K562 (cell line): ENCODE data around the gene RERE. TPM values are rescaled to one million over a fixed set of nuclear protein-coding genes. Genes with fewer than 3 reads are reported as not detected.

Source experiments
- ATAC-seq: fragments of 200-7000 bp; cut with Tn5 transposase; 3 replicates; pipeline ENCODE4 v1.9.1; 2020; ENCODE audit warnings: moderate library complexity
- BruUV-seq: library from RNA; stranded (reverse); fragments of 400-500 nt; replicated peaks from 2 replicates; lab custom pipeline; 2021; lab: Mats Ljungman, UMichigan
- CTCF ChIA-PET: fragments of 300-600 bp; formaldehyde crosslinking; extraction: SDS; loops from one replicate; lab custom pipeline; 2021; ENCODE audit warnings: low intra/inter-chr PET ratio; lab: Yijun Ruan, JAX
- POLR2A ChIA-PET: fragments of 300-600, 350-650 bp; sonication (Branson Sonifier 250); formaldehyde crosslinking; extraction: SDS; loops from one replicate; lab custom pipeline; 2021; ENCODE audit warnings: antibody characterized with exemption, inconsistent platforms; lab: Yijun Ruan, JAX
- DNase-seq, 4 experiments: peaks; one replicate each; pipeline versions ENCODE4 v3.0.0 to v3.0.0-alpha.2; 2011 to 2018; ENCODE audit warnings: low spot score in 3 of 4, mixed read lengths in 3 of 4; ENCODE audit errors: extremely low read depth in 1 of 4
- FAIRE-seq: peaks from 2 replicates; lab custom pipeline; 2011; peaks lifted over from hg19 to GRCh38; lab: Jason Lieb, UNC
- H2AFZ ChIP-seq: 2 replicates; pipeline ENCODE4 v1.6.0; 2011; ENCODE audit warnings: low read depth, low read length, control low read depth, inconsistent platforms
- H3K27ac ChIP-seq: fragments of 200-600 bp; 3 replicates; pipeline ENCODE4 v1.8.0; 2011; ENCODE audit warnings: low read depth, mild to moderate bottlenecking, control low read depth, inconsistent platforms, low read length, moderate library complexity, mixed read lengths; ENCODE audit errors: extremely low read depth
- H3K27me3 ChIP-seq, 2 experiments: fragments of 300-600 bp in 1 of 2; 2 replicates in 1 of 2; 3 replicates in 1 of 2; pipeline versions ENCODE4 v1.6.0 to v1.8.0; 2011; ENCODE audit warnings: inconsistent platforms in 2 of 2, low read length in 2 of 2, mild to moderate bottlenecking in 1 of 2, mixed read lengths in 1 of 2, moderate library complexity in 1 of 2; ENCODE audit not compliant: control insufficient read depth in 2 of 2, insufficient read depth in 2 of 2
- H3K36me3 ChIP-seq: fragments of 300-600 bp; 3 replicates; pipeline ENCODE4 v1.8.0; 2011; ENCODE audit warnings: mild to moderate bottlenecking, low read length, inconsistent platforms; ENCODE audit not compliant: control insufficient read depth, insufficient read depth
- H3K4me1 ChIP-seq, 2 experiments: fragments of 200-600 bp in 1 of 2; replicated peaks in 1 of 2; 2 replicates in 1 of 2; 3 replicates in 1 of 2; pipeline versions ENCODE4 v1.5.1 to v1.8.0; 2011; ENCODE audit warnings: inconsistent platforms in 2 of 2, low read length in 2 of 2, mild to moderate bottlenecking in 1 of 2, mixed read lengths in 1 of 2, moderate library complexity in 1 of 2; ENCODE audit not compliant: control insufficient read depth in 2 of 2, insufficient read depth in 2 of 2
- H3K4me2 ChIP-seq: 2 replicates; pipeline ENCODE4 v1.6.1; 2011; ENCODE audit warnings: low read length, control low read depth, inconsistent platforms, mixed read lengths; ENCODE audit not compliant: insufficient read depth
- H3K4me3 ChIP-seq: fragments of 200-600 bp; sonication (generic), shearing (Covaris generic); 2 replicates; pipeline ENCODE4 v1.5.1; 2016; ENCODE audit warnings: control low read depth, inconsistent platforms
- H3K79me2 ChIP-seq: fragments of 200-600 bp; 3 replicates; pipeline ENCODE4 v1.8.0; 2011; ENCODE audit warnings: low read length, inconsistent platforms; ENCODE audit not compliant: control insufficient read depth, insufficient read depth
- H3K9ac ChIP-seq, 2 experiments: 2 replicates each; pipeline versions ENCODE4 v1.6.0 to v1.6.1; 2011; ENCODE audit warnings: low read depth in 2 of 2, low read length in 2 of 2, control low read depth in 1 of 2, inconsistent platforms in 1 of 2, mild to moderate bottlenecking in 1 of 2, mixed read lengths in 1 of 2; ENCODE audit not compliant: insufficient read depth in 1 of 2
- H3K9me1 ChIP-seq: one replicate; pipeline ENCODE4 v1.6.0; 2011; ENCODE audit warnings: inconsistent platforms, mild to moderate bottlenecking, low read length, moderate library complexity; ENCODE audit not compliant: control insufficient read depth, insufficient read depth
- H3K9me3 ChIP-seq: replicated peaks from 2 replicates; pipeline ENCODE4 v1.5.1; 2011; ENCODE audit warnings: low read depth, low read length, inconsistent platforms; ENCODE audit not compliant: control insufficient read depth, insufficient read depth
- H4K20me1 ChIP-seq: replicated peaks from 2 replicates; pipeline ENCODE4 v1.6.1; 2011; ENCODE audit warnings: low read length, inconsistent platforms, mixed read lengths; ENCODE audit not compliant: control insufficient read depth, insufficient read depth
- BRD4 ChIP-seq: fragments of 200-600 bp; sonication (generic); IDR thresholded peaks from 2 replicates; pipeline ENCODE4 v1.6.1; 2017; ENCODE audit warnings: inconsistent platforms
- CC2D1A ChIP-seq: fragments of 450-650 bp; IDR thresholded peaks from 2 replicates; pipeline ENCODE4 v1.6.1; 2017; ENCODE audit warnings: mild to moderate bottlenecking
- CTBP1 ChIP-seq: fragments of 450-650 bp; IDR thresholded peaks from 2 replicates; pipeline ENCODE4 v1.6.1; 2016; ENCODE audit warnings: borderline replicate concordance
- MAX ChIP-seq: sonication (generic); formaldehyde crosslinking; IDR thresholded peaks from 2 replicates; pipeline ENCODE4 v1.9.0; 2022; ENCODE audit warnings: mild to moderate bottlenecking, missing genetic modification reagents
- RAD21 ChIP-seq, 2 experiments: fragments of 250-450 bp in 1 of 2; fragments of 450-650 bp in 1 of 2; sonication (Bioruptor Pico) in 1 of 2; formaldehyde crosslinking in 1 of 2; IDR thresholded peaks in 1 of 2; conservative IDR thresholded peaks in 1 of 2; 2 replicates each; pipeline versions ENCODE4 v1.4.0 to v1.8.0; 2020 to 2022; ENCODE audit warnings: mild to moderate bottlenecking in 2 of 2, moderate library complexity in 1 of 2
- ZKSCAN8 ChIP-seq: fragments of 200-800 bp; sonication (Bioruptor generic); IDR thresholded peaks from 2 replicates; pipeline ENCODE4 v1.6.1; 2016; ENCODE audit warnings: missing genetic modification characterization, missing compliant biosample characterization
- ZNF253 ChIP-seq: fragments of 250-450 bp; sonication (Bioruptor Pico); conservative IDR thresholded peaks from 2 replicates; pipeline ENCODE4 v1.6.1; 2021; ENCODE audit warnings: mild to moderate bottlenecking
- WGBS: fragments of 100-300 bp; shearing (Covaris generic); methylation state at CpG from one replicate; pipeline ENCODE4 v1.1.6; 2016; ENCODE audit warnings: low coverage, mixed read lengths; ENCODE audit not compliant: insufficient coverage; ENCODE audit errors: missing lambda C conversion rate; 5-methylcytosine and 5-hydroxymethylcytosine counted together
- in situ Hi-C: fragments of 300-500 bp; cut with MboI; formaldehyde crosslinking; loops from 4 replicates; pipeline ENCODE4 v1.15.0; 2018; ENCODE audit warnings: inconsistent platforms, mixed read lengths
- intact Hi-C: fragments of 100-400 bp; cut with micrococcal nuclease; formaldehyde crosslinking; loops from 2 replicates; pipeline ENCODE4 v1.14.2; 2022
- polyA plus RNA-seq, 8 experiments: library from polyadenylated mRNA; depleted of rRNA in 4 of 8; stranded (reverse) in 5 of 8; unstranded in 3 of 8; fragments of >200 nt; fragmentation: Nextera tagmentation in 2 of 8; fragmentation: Illumina TruSeq in 1 of 8; extraction: Ambion mirVana in 2 of 8; extraction: Trizol in 1 of 8; gene quantifications; 2 replicates each; pipeline versions ENCODE4 v1.2.1 to v1.2.3, GENCODE V29; 2011 to 2014; ENCODE audit warnings: inconsistent platforms in 1 of 8, missing spikeins in 1 of 8
- total RNA-seq, 7 experiments: library from RNA; depleted of rRNA in 6 of 7; stranded (reverse); fragments of >200 nt in 6 of 7; fragmentation: Illumina TruSeq in 2 of 7; extraction: Trizol in 2 of 7; gene quantifications; 2 replicates each; pipeline versions ENCODE4 v1.2.1 to v1.2.3, GENCODE V29; 2011 to 2021; ENCODE audit warnings: low replicate concordance in 1 of 7
- TF ChIP-seq, protein P1 (sequence below): fragments of 450-650 bp; IDR thresholded peaks from 2 replicates; pipeline ENCODE4 v1.6.1; 2016; ENCODE audit warnings: mild to moderate bottlenecking, moderate library complexity

Gene RERE
- total and polyA plus RNA-seq, 9 of the 15 experiments (the other 6 are each of a cell fraction or from before 2014, with no cell fraction given), result 3.0 to 51.5 (median 13.4) TPM

GRCh38 chr1:8314346-8315280 lies 502.8 kb downstream of the RERE start:
- H3K36me3 ChIP-seq, result no peaks in the 10 kb centered on the region
- intact Hi-C loops (loop anchor here (1.0 to 10.0 kb wide), 3 partner anchors 170 to 332 kb away; no protein-coding TSS in a partner anchor), in situ Hi-C loops (loop anchor here (5.0 to 25.0 kb wide), 2 partner anchors 297 to 652 kb away; no protein-coding TSS in a partner anchor)
- peaks cover 5% of the 10 kb centered on the region; the same call in 1 of the 2 replicates for H4K20me1 ChIP-seq
- peak overlapping the region in 1 of 2 experiments; percentile 17; a peak in 1 of 4 replicates for H3K9ac ChIP-seq
- no peak overlapping the region for H2AFZ ChIP-seq
- H3K79me2 ChIP-seq, result no peaks in the 10 kb centered on the region
- peak; percentile 90 for ATAC-seq
- no peaks in the 10 kb centered on the region for H3K9me1 ChIP-seq
- ChIA-PET CTCF (interaction anchor here (0.5 to 4.1 kb wide), 9 partner anchors 22 to 647 kb away, joined by 3 to 33 read pairs (median 11); no protein-coding TSS in a partner anchor), POLR2A (interaction anchor here (0.6 to 1.3 kb wide), 11 partner anchors 9 to 1090 kb away, joined by 3 to 5 read pairs (median 3); no protein-coding TSS in a partner anchor)
- H3K27me3 ChIP-seq, result peaks cover 31 to 81% of the 10 kb centered on the region in 2 experiments
- BruUV-seq, result no TSS peak
- WGBS, result 3% methylated on average over 21 of the region's 21 CpGs
- peak; percentile 75 to 84 (median 78) for DNase-seq
- H3K4me2 ChIP-seq, result no peak overlapping the region
- H3K4me3 ChIP-seq, result no peak overlapping the region
- peaks cover 0 to 21% of the 10 kb centered on the region in 2 experiments; a peak in 3 of 5 replicates for H3K4me1 ChIP-seq
- FAIRE-seq, result peak; percentile 97
- H3K9me3 ChIP-seq, result no peaks in the 10 kb centered on the region
- H3K27ac ChIP-seq, result no peak overlapping the region
- TF ChIP-seq, protein P1, sequence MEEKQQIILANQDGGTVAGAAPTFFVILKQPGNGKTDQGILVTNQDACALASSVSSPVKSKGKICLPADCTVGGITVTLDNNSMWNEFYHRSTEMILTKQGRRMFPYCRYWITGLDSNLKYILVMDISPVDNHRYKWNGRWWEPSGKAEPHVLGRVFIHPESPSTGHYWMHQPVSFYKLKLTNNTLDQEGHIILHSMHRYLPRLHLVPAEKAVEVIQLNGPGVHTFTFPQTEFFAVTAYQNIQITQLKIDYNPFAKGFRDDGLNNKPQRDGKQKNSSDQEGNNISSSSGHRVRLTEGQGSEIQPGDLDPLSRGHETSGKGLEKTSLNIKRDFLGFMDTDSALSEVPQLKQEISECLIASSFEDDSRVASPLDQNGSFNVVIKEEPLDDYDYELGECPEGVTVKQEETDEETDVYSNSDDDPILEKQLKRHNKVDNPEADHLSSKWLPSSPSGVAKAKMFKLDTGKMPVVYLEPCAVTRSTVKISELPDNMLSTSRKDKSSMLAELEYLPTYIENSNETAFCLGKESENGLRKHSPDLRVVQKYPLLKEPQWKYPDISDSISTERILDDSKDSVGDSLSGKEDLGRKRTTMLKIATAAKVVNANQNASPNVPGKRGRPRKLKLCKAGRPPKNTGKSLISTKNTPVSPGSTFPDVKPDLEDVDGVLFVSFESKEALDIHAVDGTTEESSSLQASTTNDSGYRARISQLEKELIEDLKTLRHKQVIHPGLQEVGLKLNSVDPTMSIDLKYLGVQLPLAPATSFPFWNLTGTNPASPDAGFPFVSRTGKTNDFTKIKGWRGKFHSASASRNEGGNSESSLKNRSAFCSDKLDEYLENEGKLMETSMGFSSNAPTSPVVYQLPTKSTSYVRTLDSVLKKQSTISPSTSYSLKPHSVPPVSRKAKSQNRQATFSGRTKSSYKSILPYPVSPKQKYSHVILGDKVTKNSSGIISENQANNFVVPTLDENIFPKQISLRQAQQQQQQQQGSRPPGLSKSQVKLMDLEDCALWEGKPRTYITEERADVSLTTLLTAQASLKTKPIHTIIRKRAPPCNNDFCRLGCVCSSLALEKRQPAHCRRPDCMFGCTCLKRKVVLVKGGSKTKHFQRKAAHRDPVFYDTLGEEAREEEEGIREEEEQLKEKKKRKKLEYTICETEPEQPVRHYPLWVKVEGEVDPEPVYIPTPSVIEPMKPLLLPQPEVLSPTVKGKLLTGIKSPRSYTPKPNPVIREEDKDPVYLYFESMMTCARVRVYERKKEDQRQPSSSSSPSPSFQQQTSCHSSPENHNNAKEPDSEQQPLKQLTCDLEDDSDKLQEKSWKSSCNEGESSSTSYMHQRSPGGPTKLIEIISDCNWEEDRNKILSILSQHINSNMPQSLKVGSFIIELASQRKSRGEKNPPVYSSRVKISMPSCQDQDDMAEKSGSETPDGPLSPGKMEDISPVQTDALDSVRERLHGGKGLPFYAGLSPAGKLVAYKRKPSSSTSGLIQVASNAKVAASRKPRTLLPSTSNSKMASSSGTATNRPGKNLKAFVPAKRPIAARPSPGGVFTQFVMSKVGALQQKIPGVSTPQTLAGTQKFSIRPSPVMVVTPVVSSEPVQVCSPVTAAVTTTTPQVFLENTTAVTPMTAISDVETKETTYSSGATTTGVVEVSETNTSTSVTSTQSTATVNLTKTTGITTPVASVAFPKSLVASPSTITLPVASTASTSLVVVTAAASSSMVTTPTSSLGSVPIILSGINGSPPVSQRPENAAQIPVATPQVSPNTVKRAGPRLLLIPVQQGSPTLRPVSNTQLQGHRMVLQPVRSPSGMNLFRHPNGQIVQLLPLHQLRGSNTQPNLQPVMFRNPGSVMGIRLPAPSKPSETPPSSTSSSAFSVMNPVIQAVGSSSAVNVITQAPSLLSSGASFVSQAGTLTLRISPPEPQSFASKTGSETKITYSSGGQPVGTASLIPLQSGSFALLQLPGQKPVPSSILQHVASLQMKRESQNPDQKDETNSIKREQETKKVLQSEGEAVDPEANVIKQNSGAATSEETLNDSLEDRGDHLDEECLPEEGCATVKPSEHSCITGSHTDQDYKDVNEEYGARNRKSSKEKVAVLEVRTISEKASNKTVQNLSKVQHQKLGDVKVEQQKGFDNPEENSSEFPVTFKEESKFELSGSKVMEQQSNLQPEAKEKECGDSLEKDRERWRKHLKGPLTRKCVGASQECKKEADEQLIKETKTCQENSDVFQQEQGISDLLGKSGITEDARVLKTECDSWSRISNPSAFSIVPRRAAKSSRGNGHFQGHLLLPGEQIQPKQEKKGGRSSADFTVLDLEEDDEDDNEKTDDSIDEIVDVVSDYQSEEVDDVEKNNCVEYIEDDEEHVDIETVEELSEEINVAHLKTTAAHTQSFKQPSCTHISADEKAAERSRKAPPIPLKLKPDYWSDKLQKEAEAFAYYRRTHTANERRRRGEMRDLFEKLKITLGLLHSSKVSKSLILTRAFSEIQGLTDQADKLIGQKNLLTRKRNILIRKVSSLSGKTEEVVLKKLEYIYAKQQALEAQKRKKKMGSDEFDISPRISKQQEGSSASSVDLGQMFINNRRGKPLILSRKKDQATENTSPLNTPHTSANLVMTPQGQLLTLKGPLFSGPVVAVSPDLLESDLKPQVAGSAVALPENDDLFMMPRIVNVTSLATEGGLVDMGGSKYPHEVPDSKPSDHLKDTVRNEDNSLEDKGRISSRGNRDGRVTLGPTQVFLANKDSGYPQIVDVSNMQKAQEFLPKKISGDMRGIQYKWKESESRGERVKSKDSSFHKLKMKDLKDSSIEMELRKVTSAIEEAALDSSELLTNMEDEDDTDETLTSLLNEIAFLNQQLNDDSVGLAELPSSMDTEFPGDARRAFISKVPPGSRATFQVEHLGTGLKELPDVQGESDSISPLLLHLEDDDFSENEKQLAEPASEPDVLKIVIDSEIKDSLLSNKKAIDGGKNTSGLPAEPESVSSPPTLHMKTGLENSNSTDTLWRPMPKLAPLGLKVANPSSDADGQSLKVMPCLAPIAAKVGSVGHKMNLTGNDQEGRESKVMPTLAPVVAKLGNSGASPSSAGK, result no peak
- peak; percentile 96 to 99 for TF ChIP-seq RAD21 (CRISPR knock-in tag; conservative IDR thresholded peaks at IDR 0.05 in 1 of 2, IDR thresholded peaks at IDR 0.05 in 1 of 2)
- no peak for TF ChIP-seq ZKSCAN8 (CRISPR knock-in tag)
- peak; percentile 56; the same call in 1 of the 2 replicates for TF ChIP-seq CTBP1
- TF ChIP-seq ZNF253 (CRISPR knock-in tag), result no peak
- no peak for TF ChIP-seq MAX (CRISPR knock-in tag)
- TF ChIP-seq CC2D1A, result peak; percentile 70; the same call in 1 of the 2 replicates
- no peak for TF ChIP-seq BRD4
